Hematopoietic multipotent progenitor cell treated with erythropoietin and hydrocortisone succinate and interleukin-3 and kit ligand, for 17 days (in vitro differentiated cells): Measurements from ENCODE around the gene TUBB8.
"Not testable (repeated sequence)": the region's sequence is repeated elsewhere in the genome, so short reads cannot be mapped to it uniquely, and the experiment has no call there.

Experiments used
- DNase-seq: peaks from one replicate; pipeline ENCODE4 v3.0.0-alpha.2; 2015; ENCODE audit warnings: low spot score

TUBB8 gene

DNA sequence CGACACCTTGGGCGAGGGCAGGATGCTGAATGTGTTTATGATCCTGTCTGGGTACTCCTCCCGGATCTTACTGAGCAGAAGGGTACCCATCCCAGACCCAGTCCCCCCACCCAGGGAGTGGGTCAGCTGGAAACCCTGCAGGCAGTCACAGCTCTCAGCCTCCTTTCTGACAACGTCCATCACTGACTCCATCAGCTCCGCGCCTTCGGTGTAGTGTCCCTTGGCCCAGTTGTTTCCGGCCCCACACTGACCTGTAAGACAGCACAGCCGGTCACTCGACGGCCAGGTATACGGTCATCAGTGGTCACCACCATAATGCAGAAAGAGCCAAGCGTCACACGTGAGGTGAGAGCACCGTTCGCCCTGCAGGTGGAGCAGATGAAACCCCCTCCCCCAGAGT is 1.2 kb downstream of the TUBB8 start:
- DNase-seq: not testable (repeated sequence)

DNA sequence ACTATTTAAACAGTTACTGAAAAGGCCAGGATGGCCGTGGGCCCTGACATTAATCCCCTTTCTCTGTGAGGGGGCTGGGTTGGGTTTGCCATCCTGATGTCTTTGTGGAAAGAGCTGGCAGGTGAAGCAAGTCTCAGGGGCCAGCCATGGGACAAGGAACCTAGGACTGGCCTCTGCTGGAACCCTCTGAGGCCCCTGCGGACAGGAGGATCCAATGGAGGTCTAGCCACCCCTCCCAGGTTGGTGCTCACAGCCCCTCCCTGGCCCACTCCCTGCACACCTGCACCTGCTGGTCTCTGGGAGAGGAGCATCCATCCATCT is 35.8 kb downstream of the TUBB8 start:
- DNase-seq: not testable (repeated sequence)

- not testable (repeated sequence) for DNase-seq
Measured at GRCh38 chr10:12444-13314, 36.4 kb downstream of the TUBB8 start.

DNA sequence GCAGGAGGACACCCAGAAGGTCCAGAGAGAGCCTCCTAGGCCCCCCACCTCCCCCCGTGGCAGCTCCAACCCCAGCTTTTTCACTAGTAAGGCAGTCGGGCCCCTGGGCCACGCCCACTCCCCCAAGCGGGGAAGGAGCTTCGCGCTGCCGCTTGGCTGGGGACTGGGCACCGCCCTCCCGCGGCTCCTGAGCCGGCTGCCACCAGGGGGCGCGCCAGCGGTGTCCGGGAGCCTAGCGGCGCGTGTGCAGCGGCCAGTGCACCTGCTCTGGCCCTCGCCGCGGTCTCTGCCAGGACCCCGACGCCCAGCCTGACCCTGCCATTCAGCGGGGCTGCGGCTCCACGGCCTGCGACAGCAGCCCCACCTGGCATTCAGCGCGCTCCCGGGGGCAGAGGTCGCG is 37.8 kb downstream of the TUBB8 start:
- DNase-seq: not testable (repeated sequence)

- not testable (repeated sequence) for DNase-seq
Measured at GRCh38 chr10:10261-10971, 38.7 kb downstream of the TUBB8 start.
